Measurements from ENCODE around the gene C20orf204. TPM values are rescaled to one million over a fixed set of nuclear protein-coding genes. Genes with fewer than 3 reads are reported as not detected.

The C20orf204 gene
- total RNA-seq, 1 experiment from 2014 or later, result not detected

DNA sequence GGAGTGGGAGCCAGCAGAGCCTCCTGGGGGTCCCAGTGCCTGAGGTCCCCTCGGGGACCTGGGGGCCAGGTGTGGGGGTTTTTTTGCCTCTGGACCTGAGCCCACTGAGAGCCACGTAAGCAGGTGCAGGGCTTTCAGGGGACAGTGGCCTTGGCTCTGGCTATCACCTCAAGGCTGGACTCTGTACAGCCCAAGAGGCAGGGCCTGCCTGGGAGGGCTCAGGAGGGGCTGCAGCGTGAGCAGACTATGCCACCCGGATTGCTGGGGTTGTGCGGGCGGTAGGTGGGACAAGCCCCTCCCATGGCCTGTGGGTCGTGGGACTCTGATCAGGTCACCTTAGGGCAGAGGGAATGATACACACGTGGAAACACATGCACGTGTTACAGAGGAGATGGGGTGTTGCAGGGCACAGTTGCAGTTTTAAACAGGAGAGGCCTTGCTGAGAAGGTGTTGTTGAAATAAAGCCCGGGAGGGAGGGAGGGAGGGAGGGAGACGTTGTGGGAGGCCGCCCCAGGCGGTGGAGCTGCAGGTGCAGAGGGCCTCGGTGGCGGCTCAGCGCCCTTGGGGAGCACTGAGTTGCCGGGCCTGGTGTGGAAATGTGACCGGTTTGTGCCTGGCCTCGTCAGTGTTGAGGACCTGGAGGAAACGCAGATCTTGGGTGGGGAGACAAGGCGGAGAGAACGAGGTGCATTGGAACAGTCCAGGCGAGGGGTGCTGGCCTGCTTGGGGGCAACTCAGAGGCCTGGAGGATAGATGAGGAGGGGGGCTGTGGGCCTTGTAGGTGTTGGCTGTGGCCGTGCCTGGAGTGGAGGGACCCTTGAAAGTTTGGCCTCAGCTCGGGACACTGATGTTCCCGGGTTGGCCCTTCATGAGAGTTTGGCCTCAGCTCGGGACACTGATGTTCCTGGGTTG, 29.3 kb downstream of the C20orf204 start:
- in situ Hi-C loops (cut with HindIII; ENCODE audit: low pct_unique_long_range_greater_than_20kb, low sequenced_read_pairs), result no loop called here
- no peak for DNase-seq (ENCODE audit: low read depth)

DNA sequence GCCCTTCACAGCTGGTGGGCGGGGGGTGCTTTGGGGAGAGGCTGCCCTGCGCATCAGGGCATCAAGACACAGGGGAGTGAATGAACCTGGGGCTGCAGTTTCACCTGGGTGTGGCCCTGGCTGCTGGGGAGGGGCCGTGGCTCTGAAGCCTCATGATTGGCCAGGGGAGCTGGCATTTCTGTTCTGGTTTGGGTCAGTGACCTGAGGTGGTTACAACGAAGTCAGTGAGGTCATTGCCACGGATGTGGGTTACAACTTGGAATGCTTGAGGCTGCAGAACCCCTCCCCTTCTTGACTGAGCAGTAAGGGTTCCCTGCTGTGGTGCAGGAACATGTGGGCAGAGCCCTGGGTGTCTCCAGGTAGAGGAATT, 30.0 kb downstream of the C20orf204 start:
- peak; percentile 91 for DNase-seq (ENCODE audit: low read depth)
- in situ Hi-C loops (cut with HindIII; ENCODE audit: low pct_unique_long_range_greater_than_20kb, low sequenced_read_pairs), result no loop called here

DNA sequence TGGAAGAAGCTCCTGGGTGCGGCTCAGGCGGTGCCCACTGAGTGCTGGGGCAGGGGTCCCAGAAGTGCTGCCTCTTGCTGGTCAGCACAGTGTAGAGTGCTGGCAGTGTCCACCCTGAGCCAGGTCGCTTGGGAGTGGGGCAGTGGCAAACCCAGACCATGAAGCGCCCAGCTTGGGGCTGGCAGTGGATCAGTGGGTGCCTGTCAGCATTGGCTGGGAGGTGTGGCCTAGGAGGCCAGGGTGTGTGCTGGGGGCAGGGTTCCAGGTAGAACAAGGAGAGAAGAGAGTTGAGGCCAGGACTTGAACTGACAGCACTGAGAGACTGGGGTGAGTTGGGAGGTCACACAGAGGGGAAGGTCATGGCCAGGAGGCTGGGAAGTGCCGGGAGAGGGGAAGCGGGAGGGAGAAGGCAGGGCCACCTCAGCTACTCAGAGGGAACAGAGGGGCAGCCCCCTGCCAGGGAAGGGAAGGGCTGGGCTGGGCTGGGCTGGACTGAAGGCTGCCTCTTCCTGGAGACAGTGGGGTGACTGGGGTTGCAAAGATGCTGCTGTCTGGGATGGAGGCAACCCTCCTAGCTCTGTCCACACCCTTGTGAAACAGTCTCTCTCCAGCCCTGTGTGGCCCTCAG, 31.1 kb downstream of the C20orf204 start:
- no peak for DNase-seq (ENCODE audit: low read depth)

DNA sequence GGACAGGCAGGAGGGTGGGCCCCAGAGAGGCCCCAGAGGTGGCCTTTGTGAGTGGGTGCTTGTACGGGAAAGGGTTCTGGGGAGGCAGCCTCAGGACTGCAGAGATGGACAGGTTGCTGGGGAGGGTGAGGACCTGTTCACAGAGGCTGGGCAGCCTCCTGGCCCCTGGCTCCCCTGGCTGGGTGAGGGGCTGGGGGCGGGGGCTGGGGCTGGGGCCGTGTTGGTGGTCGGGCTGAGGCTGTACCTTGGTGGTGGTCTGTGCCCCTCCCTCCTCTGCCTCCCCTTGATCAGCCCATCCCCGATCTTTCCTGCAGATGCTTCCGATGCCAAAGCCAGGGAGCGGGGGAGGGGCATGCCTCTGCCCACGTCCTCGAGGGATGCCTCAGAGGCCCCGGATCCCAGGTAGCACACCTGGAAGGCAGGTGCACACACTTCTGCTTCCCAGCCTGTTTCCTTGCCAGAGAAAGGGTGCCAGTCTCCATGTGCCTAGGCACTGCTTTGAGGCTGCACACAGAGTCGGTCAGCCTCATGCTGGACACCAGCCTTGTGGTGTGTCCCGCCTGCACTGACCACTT, 31.8 kb downstream of the C20orf204 start:
- no peak for DNase-seq (ENCODE audit: low read depth)
- in situ Hi-C loops (cut with HindIII; ENCODE audit: low pct_unique_long_range_greater_than_20kb, low sequenced_read_pairs), result no loop called here

More for the DNA sequence above, 31.1 kb downstream of the C20orf204 start:
- in situ Hi-C loops (cut with HindIII; ENCODE audit: low pct_unique_long_range_greater_than_20kb, low sequenced_read_pairs), result no loop called here

DNA sequence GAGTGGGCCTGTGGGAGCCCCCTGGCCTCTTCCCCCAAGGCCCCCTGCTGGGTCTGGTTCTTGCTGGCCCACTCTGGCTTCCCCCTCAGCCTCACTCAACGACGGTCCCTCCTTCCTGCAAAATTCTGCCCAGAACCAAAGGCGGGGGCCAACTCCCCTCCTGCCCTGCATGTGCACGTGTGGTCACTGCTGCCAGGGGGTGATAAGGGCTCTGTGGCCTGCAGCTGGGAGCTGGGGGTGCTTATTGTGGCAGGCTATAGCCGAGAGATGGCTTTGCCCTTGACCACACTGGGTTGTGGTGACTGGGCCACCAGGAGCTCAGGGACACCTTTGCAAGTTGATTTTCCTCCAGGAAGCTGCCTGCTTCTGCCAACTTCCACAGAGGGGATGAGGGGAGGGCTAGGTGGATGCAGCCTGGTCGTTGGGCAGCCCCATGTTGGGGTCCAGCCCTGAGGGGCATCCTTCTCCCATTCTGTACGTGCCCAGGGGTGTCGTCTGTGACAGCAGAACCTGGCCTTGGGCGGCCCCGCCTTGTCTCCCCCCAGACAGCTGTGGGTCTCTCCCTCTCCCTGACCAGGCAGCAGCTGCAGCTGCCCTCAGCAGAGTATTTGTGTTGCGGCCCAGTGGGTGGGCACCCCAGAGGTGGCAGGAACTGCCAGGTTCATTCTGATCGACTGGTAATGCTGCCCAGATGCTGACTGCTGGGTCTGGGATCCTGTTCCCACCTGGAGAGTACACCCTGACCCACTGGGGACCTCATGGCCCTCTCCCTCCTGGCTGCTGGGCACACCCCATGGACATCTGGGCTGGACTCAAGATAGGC, 32.6 kb downstream of the C20orf204 start:
- in situ Hi-C loops (cut with HindIII; ENCODE audit: low pct_unique_long_range_greater_than_20kb, low sequenced_read_pairs), result no loop called here
- no peak for DNase-seq (ENCODE audit: low read depth)

DNA sequence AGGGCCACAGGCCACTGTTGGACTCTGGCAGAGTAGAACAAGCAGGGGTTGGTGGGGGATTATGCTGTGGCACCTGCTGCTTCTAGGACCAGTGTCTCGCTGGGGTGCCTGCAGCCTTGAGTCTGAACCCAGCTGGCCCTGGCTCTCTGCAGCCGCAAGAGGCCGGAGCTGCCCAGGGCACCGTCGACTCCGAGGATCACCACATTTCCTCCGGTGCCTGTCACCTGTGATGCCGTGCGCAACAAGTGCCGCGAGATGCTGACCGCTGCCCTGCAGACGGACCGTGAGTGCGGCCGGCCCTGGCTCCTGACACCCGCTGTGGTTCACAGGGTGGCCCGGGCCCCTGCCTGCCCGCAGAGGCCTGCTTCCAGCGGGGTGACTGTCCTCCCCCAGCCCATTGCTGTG, 33.2 kb downstream of the C20orf204 start:
- DNase-seq (ENCODE audit: low read depth), result no peak

DNA sequence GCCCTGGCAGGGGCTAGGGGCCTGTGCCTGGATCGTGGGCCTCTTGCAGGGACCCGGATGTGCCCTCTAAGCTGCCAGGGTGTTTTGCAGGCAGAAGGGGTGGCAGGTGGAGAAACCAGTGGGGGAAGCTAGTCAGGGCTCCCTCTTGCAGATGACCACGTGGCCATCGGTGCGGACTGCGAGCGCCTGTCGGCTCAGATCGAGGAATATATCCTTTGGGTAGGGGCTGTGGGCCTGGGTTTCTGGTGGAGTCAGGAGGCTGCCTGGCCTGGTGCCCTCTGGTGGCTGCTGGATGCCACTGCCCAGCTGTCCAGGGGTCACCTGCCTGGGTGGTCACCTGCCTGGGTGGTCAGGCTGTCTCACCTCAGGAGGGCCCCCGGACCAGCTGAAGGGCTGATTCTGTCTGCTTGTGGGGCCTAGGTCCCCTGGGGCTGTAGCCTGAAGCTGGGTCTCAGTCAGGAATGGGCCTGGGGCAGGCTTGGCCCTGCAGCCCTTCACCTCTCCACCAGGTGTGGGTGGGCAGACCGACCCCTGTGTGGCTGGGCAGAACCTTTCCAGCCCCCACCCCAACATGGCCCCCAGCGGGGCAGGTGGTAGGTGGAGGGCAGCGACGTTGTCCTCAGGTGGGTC, 33.7 kb downstream of the C20orf204 start:
- in situ Hi-C loops (cut with HindIII; ENCODE audit: low pct_unique_long_range_greater_than_20kb, low sequenced_read_pairs), result no loop called here
- peak; percentile 49 for DNase-seq (ENCODE audit: low read depth)

More for the DNA sequence above, 33.2 kb downstream of the C20orf204 start:
- in situ Hi-C loops (cut with HindIII; ENCODE audit: low pct_unique_long_range_greater_than_20kb, low sequenced_read_pairs), result no loop called here

DNA sequence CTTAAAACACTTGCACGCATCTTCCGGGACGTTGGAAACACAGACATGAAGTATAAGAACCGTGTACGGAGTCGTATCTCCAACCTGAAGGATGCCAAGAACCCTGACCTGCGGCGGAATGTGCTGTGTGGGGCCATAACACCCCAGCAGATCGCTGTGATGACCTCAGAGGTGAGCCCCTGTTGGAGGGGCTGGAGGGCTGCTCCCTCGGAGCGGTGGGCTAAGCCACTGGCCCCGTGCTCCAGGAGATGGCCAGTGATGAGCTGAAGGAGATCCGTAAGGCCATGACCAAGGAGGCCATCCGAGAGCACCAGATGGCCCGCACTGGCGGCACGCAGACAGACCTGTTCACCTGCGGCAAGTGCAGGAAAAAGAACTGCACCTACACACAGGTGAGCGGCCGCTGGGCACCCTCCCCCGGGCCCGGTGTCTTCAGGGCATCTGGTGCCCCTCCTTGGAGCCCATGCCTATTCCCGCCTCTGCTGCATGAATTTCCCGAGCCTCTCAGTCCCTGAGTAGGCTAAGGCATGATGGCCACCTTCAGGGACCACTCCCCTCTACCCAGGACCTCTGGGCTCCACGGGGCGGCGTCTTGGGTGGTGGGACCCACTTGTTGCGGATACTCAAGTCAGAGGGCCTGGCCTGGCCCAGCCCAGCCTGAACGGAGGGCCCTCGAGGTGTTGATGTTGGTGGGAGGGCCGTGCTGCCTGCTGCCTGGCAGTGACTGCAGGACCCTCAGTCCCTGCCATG, 34.4 kb downstream of the C20orf204 start:
- in situ Hi-C loops (cut with HindIII; ENCODE audit: low pct_unique_long_range_greater_than_20kb, low sequenced_read_pairs), result no loop called here
- no peak for DNase-seq (ENCODE audit: low read depth)

DNA sequence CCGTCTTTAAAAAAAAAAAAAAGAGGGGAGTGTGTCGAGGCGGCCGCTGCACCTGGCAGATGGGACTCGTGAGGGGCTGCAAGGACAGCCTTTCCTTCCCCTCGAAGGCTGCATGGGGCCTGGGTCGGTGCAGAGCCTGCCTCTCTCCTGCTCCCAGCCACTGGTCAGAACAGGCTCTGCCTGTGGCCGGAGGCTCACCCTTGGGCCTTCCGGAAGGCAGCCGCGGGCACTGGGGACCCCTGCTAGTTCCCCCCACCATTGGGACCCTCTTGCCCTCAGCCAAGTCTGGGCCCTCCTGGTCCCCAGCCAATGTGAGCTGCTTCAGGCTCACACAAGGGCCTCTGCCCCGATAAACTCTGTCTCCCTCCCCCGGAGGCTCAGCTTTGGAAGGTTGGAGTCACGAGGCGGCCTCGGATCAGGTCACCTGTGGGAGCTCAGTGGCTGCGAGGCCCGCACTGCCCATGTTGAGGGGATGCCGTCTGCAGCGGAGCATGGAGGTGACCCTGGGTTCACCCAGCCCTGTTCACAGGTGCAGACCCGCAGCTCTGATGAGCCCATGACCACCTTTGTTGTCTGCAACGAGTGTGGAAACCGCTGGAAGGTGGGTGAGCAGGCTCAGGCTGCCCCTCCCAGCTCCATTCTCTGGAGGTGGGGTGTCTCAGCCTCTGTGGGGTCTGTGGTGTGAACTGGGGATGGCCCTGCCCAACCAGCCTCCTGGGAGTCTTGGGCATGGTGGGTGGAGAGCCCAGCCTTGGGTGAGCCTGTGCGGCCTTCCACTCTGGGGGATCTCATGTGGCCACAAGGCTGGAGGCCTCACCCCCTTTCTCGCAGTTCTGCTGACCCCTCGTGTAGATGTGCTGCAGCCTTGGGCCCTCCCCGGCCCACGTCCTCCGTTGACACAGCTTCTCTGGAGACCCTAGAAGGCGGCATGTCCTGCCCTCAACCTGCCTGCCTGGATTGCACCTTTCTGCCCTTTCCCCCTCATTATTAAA, 35.7 kb downstream of the C20orf204 start:
- no peak for DNase-seq (ENCODE audit: low read depth)
- in situ Hi-C loops (cut with HindIII; ENCODE audit: low pct_unique_long_range_greater_than_20kb, low sequenced_read_pairs), result no loop called here

DNA sequence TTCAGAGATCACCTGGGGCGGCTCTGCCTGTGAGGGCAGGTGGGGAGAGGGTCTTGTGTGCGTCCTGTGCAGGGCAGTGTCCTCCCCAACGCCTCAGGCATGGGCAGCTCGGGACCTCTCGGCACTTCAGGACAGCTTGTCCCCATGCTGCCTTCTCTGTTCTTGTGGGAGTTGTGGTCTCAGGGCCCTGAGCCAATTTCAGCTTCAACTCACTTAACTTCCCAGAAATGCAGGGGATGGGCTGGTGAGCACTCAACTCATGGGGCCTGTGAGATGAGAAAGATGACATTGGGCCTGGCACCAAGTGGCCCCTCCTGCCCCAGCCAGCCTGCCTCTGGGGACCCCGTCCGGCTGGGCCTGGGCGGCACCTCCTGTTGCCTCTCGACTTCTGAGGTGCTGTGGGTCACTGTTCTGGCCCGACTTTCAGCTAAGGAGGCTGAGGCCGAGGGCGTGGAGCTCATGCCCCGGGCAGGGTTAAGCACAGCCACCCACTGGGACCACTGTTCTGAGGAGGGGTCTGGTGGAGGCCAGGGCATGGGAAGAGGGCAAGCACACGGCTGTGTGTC, 36.6 kb downstream of the C20orf204 start:
- DNase-seq (ENCODE audit: low read depth), result no peak
- in situ Hi-C loops (cut with HindIII; ENCODE audit: low pct_unique_long_range_greater_than_20kb, low sequenced_read_pairs), result no loop called here

DNA sequence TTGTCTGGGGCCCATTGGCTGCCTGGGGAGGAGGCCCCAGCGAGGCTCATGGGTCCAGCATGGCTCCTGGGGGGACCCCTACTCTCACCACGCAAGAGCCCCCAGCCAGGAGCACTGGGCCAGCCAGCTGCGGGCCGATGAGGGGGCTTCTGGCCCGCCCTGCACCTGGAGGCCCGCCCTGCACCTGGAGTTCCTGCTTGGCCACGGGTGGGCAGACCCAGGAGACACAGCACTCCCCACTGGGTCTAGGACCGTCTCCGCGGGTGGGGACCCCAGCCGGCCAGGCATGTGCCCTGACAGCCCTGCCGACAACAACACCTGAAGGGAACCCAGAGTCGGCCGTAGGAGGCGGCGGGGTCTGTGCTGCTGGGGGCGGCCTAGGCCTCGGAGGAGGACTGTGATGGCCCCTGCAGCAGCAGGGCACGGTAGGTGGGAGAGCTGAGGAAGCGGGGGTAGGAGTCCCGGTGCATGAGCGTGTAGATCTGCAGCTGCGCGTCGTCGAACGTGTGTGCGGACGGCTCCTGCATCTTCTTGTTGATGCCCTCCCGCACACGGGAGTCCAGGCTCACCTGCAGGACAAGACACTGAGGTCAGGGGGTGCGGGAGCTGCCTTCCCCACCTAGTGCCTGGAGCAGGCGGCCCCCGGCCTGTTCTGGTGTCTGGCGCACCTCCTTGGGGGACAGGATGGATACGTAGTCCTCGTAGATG, 37.6 kb downstream of the C20orf204 start:
- in situ Hi-C loops (cut with HindIII; ENCODE audit: low pct_unique_long_range_greater_than_20kb, low sequenced_read_pairs), result no loop called here
- DNase-seq (ENCODE audit: low read depth), result no peak

DNA sequence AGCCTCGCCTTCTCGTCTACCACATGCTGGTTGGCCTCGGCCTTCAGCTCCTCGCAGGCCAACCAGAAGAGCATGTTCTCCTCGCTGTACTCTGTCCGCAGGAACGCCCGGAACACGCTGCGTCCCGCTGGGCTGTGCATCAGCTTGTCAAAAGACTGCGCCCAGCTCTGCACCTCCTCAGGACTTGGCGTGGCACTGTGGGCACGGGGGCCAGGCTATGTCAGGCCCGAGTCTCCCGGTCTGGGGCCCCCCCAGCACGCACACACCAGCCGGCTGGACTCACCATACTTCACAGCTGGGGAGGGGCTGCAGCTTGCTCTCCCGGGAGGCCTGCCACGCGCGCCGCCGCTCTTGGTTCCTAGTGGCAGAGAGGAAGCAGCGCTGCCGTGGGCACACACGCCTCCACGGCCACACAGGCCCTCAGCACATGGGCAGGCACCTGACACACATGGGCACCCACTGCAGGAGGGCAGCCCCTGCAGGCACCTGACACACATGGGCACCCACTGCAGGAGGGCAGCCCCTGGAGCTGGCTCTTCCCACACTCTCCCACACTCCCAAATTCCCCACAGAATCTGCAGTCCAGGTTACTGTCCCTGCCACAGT, 38.3 kb downstream of the C20orf204 start:
- in situ Hi-C loops (cut with HindIII; ENCODE audit: low pct_unique_long_range_greater_than_20kb, low sequenced_read_pairs), result no loop called here
- no peak for DNase-seq (ENCODE audit: low read depth)

DNA sequence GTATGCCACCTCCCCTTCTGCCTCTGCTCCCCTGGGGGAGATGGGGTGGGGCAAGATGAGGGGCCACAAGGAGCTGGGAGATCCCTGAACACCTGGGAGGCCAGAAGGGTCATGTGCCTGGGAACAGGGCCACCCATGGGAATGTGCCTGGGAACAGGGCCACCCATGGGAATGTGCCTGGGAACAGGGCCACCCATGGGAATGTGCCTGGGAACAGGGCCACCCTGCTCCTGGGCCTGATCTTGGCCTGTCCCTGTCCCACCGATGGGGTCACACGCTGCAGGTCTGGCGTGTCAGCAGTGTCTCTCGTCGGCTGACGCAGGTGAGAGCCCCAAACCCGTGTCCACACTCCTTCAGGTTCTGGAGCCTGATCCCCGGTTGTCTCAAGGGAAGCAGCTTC, 39.0 kb downstream of the C20orf204 start:
- in situ Hi-C loops (cut with HindIII; ENCODE audit: low pct_unique_long_range_greater_than_20kb, low sequenced_read_pairs), result no loop called here
- no peak for DNase-seq (ENCODE audit: low read depth)

DNA sequence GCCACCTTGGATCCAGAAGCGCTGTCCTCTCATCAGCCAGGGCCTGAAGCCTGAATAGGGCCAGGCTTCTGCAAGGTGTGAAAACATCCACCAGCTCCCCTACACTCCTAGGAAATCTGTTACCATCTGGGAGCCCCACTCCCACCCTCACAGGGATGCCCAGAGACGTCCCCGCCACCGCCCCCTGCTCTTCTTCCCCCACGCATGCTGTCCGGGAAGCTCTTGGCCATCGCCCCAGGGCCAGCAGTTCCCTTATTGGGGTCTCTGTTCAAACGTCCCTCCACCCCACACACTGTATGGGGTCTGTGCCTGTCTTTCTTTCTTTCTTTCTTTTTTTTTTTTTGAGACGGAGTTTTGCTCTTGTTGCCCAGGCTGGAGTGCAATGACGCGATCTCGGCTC, 39.6 kb downstream of the C20orf204 start:
- in situ Hi-C loops (cut with HindIII; ENCODE audit: low pct_unique_long_range_greater_than_20kb, low sequenced_read_pairs), result no loop called here
- no peak for DNase-seq (ENCODE audit: low read depth)

Measured in Caki2 (cell line).